Liver (tissue), 9 donors: ENCODE results near the gene GZMH. TPM values are rescaled to one million over a fixed set of nuclear protein-coding genes. Genes with fewer than 3 reads are reported as not detected.

Experiments
- DNase-seq: peaks from one replicate; pipeline ENCODE4 v3.0.0-alpha.2; 2017; ENCODE audit warnings: low spot score
- H3K27ac ChIP-seq, 2 donors: one replicate each; pipeline ENCODE4 v1.7.0; 2013; ENCODE audit warnings: inconsistent platforms in 2 of 2, low read length in 2 of 2, control low read depth in 1 of 2, low read depth in 1 of 2, mild to moderate bottlenecking in 1 of 2
- H3K27me3 ChIP-seq, 4 donors: one replicate each; pipeline versions ENCODE4 v1.6.1 to v1.7.0; 2013; ENCODE audit warnings: low read length in 3 of 4, inconsistent platforms in 1 of 4, mild to moderate bottlenecking in 1 of 4, moderate library complexity in 1 of 4; ENCODE audit not compliant: control insufficient read depth in 4 of 4, insufficient read depth in 4 of 4
- H3K36me3 ChIP-seq, 4 donors: one replicate each; pipeline versions ENCODE4 v1.6.1 to v1.7.0; 2013; ENCODE audit warnings: low read length in 3 of 4, mild to moderate bottlenecking in 3 of 4, low read depth in 1 of 4, moderate library complexity in 1 of 4; ENCODE audit not compliant: control insufficient read depth in 4 of 4, insufficient read depth in 3 of 4
- H3K4me1 ChIP-seq, 4 donors: one replicate each; pipeline versions ENCODE4 v1.6.1 to v1.7.0; 2013; ENCODE audit warnings: low read length in 3 of 4, mild to moderate bottlenecking in 3 of 4, moderate library complexity in 1 of 4; ENCODE audit not compliant: control insufficient read depth in 4 of 4, insufficient read depth in 4 of 4
- H3K4me3 ChIP-seq, 3 donors: one replicate each; pipeline versions ENCODE4 v1.6.1 to v1.7.0; 2013; ENCODE audit warnings: low read length in 3 of 3, control low read depth in 1 of 3, low read depth in 1 of 3, mild to moderate bottlenecking in 1 of 3
- H3K9ac ChIP-seq, 2 donors: one replicate each; pipeline ENCODE4 v1.7.0; 2013; ENCODE audit warnings: low read length in 2 of 2, mild to moderate bottlenecking in 2 of 2, moderate library complexity in 2 of 2, control low read depth in 1 of 2, low read depth in 1 of 2
- H3K9me3 ChIP-seq, 4 donors: one replicate each; pipeline versions ENCODE4 v1.6.1 to v1.7.0; 2013; ENCODE audit warnings: low read length in 3 of 4; ENCODE audit not compliant: control insufficient read depth in 4 of 4
- EGR1 ChIP-seq, 2 donors: IDR thresholded peaks; 2 replicates each; pipeline ENCODE4 v1.6.1; 2016 to 2018; ENCODE audit warnings: antibody characterized with exemption in 2 of 2, low read depth in 2 of 2
- FOXA1 ChIP-seq: IDR thresholded peaks from 2 replicates; pipeline ENCODE4 v1.6.1; 2016; ENCODE audit warnings: antibody characterized with exemption
- FOXA2 ChIP-seq: IDR thresholded peaks from 2 replicates; pipeline ENCODE4 v1.6.1; 2016; ENCODE audit warnings: antibody characterized with exemption
- GABPA ChIP-seq, 2 donors: IDR thresholded peaks in 1 of 2; conservative IDR thresholded peaks in 1 of 2; 2 replicates each; pipeline ENCODE4 v1.6.1; 2016; ENCODE audit warnings: antibody characterized with exemption in 2 of 2, mild to moderate bottlenecking in 1 of 2, moderate library complexity in 1 of 2
- HNF4A ChIP-seq, 2 donors: conservative IDR thresholded peaks; 2 replicates each; pipeline ENCODE4 v1.6.1; 2016; ENCODE audit warnings: antibody characterized with exemption in 2 of 2, mild to moderate bottlenecking in 2 of 2
- HNF4G ChIP-seq: IDR thresholded peaks from 2 replicates; pipeline ENCODE4 v1.6.1; 2016; ENCODE audit warnings: antibody characterized with exemption
- JUND ChIP-seq, 2 donors: IDR thresholded peaks; 2 replicates each; pipeline ENCODE4 v1.6.1; 2016; ENCODE audit warnings: antibody characterized with exemption in 2 of 2
- NR2F2 ChIP-seq: IDR thresholded peaks from 2 replicates; pipeline ENCODE4 v1.6.1; 2016; ENCODE audit warnings: antibody characterized with exemption
- RAD21 ChIP-seq, 2 donors: IDR thresholded peaks; 2 replicates each; pipeline ENCODE4 v1.6.1; 2016; ENCODE audit warnings: antibody characterized with exemption in 2 of 2, mild to moderate bottlenecking in 2 of 2
- RXRA ChIP-seq, 2 donors: IDR thresholded peaks; 2 replicates each; pipeline ENCODE4 v1.6.1; 2017 to 2018; ENCODE audit warnings: antibody characterized with exemption in 2 of 2, mild to moderate bottlenecking in 1 of 2
- SP1 ChIP-seq: IDR thresholded peaks from 2 replicates; pipeline ENCODE4 v1.6.1; 2018; ENCODE audit warnings: antibody characterized with exemption, mild to moderate bottlenecking
- TAF1 ChIP-seq: conservative IDR thresholded peaks from 2 replicates; pipeline ENCODE4 v1.6.1; 2016; ENCODE audit warnings: antibody characterized with exemption, mild to moderate bottlenecking
- YY1 ChIP-seq: IDR thresholded peaks from 2 replicates; pipeline ENCODE4 v1.6.1; 2016; ENCODE audit warnings: antibody characterized with exemption, mild to moderate bottlenecking
- WGBS: extraction: QIAGEN DNeasy Blood & Tissue Kit; methylation state at CpG from one replicate; pipeline ENCODE4 v1.1.7; 2013; 5-methylcytosine and 5-hydroxymethylcytosine counted together
- polyA plus RNA-seq, 2 donors: library from polyadenylated mRNA; stranded (reverse) in 1 of 2; unstranded in 1 of 2; fragments of 200-250 nt in 1 of 2; fragments of >200 nt in 1 of 2; fragmentation: Nextera tagmentation in 1 of 2; extraction: Ambion mirVana in 1 of 2; gene quantifications; one replicate each; pipeline versions ENCODE4 v1.2.1 to v1.2.3, GENCODE V29; 2013 to 2015
- total RNA-seq, 2 donors: library from RNA; depleted of rRNA; stranded (reverse); fragments of >200 nt; gene quantifications; one replicate each; pipeline ENCODE4 v1.2.3, GENCODE V29; 2014
- TF ChIP-seq, protein P1 (sequence below): IDR thresholded peaks from 2 replicates; pipeline ENCODE4 v1.6.1; 2016; ENCODE audit warnings: antibody characterized with exemption
- TF ChIP-seq, protein P2 (sequence below): IDR thresholded peaks from 2 replicates; pipeline ENCODE4 v1.6.1; 2016; ENCODE audit warnings: antibody characterized with exemption
- TF ChIP-seq, protein P3 (sequence below): fragments of 150-350 bp; IDR thresholded peaks from 2 replicates; pipeline ENCODE4 v1.5.1; 2017; ENCODE audit warnings: improper control_type of control experiment, low read depth, low read length; ENCODE audit not compliant: missing input control
- TF ChIP-seq, protein P4 (sequence below): IDR thresholded peaks from 2 replicates; pipeline ENCODE4 v1.6.1; 2016; ENCODE audit warnings: antibody characterized with exemption, mild to moderate bottlenecking
- TF ChIP-seq, protein P5 (sequence below): IDR thresholded peaks from 2 replicates; pipeline ENCODE4 v1.6.1; 2016; ENCODE audit warnings: antibody characterized with exemption
- donor health status: healthy.
- donor health status: healthy.
- donor health status: healthy.
- donor health status: healthy.
- donor health status: healthy.

Gene GZMH
- total and polyA plus RNA-seq, 4 donors = 0.28 to 1.6 (median 0.55) TPM

DNA sequence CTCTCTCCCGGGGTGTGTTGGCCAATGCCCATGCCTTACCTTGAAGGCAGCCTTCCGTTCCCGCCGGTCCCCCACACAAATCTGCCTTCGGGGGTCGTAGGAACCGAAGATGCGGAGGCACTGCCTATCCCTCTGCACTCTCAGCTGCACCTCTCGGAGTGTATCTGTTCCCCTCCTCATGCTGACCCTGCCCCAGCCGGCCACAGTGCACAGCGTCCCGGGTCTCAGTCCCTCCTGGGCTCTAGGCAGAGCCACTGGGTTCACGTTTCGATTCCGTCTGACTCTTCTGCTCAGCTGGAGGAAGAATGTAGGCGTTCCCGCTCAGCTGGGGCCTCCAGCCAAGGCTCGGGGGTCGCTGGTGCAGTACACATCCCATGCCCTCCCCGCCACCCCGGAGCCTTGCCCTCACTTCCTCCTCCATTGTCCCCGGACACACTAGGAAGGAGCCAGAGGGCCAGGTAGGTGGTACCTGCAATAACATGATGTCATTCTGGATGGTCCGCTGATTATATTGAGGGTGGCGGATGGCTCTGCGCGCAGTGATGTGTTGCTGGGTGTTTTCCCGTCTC lies 35.2 kb downstream of the GZMH start:
- Histone ChIP-seq H3K27me3 (no peaks in the 10 kb centered on the region), H3K4me3 (no peak overlapping the region), H3K4me1 (no peaks in the 10 kb centered on the region), H3K36me3 (no peaks in the 10 kb centered on the region), H3K9me3 (no peaks in the 10 kb centered on the region), H3K9ac (no peak overlapping the region), H3K27ac (no peak overlapping the region)
- WGBS = 81% methylated on average over 27 of the region's 27 CpGs
- TF ChIP-seq HNF4G = no peak
- no peak for TF ChIP-seq FOXA2
- TF ChIP-seq RXRA (IDR thresholded peaks at IDR 0.05) = no peak
- DNase-seq = no peak

DNA sequence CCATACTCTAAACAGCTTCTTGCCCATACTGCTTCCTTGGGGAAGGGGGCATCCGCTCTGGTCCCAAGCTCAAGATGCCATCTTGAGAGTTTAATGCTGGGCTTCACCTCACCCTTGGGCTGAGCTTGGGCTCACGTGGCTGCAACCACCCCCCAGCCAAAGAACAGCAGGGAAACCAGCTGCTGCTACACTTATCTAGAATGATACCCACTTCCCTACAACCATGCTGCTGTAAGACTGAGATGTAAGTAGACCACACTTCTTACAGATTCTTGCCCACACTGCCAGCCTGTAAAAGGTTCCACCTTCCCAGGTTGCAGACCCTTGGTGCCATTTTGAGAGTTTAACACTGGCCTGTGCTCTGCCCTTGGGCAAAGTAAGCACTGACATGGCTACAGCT lies 43.2 kb downstream of the GZMH start:
- Histone ChIP-seq H3K9me3 (peaks cover 0 to 6% (median 1%) of the 10 kb centered on the region in 4 donors), H3K27me3 (no peaks in the 10 kb centered on the region), H3K36me3 (no peaks in the 10 kb centered on the region), H3K27ac (no peak overlapping the region), H3K4me1 (no peaks in the 10 kb centered on the region), H3K9ac (no peak overlapping the region), H3K4me3 (no peak overlapping the region)
- TF ChIP-seq, protein P1, sequence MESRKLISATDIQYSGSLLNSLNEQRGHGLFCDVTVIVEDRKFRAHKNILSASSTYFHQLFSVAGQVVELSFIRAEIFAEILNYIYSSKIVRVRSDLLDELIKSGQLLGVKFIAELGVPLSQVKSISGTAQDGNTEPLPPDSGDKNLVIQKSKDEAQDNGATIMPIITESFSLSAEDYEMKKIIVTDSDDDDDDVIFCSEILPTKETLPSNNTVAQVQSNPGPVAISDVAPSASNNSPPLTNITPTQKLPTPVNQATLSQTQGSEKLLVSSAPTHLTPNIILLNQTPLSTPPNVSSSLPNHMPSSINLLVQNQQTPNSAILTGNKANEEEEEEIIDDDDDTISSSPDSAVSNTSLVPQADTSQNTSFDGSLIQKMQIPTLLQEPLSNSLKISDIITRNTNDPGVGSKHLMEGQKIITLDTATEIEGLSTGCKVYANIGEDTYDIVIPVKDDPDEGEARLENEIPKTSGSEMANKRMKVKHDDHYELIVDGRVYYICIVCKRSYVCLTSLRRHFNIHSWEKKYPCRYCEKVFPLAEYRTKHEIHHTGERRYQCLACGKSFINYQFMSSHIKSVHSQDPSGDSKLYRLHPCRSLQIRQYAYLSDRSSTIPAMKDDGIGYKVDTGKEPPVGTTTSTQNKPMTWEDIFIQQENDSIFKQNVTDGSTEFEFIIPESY = no peak
- TF ChIP-seq TAF1 (no peak), FOXA2 (no peak), GABPA (IDR thresholded peaks at IDR 0.05 in 1 of 2, conservative IDR thresholded peaks at IDR 0.05 in 1 of 2) (no peak), SP1 (no peak), JUND (IDR thresholded peaks at IDR 0.05) (no peak), EGR1 (IDR thresholded peaks at IDR 0.05; ENCODE audit: low read depth in 2 of 2) (no peak), HNF4G (no peak), NR2F2 (no peak), RXRA (IDR thresholded peaks at IDR 0.05) (no peak), YY1 (no peak), HNF4A (conservative IDR thresholded peaks at IDR 0.05) (no peak), RAD21 (IDR thresholded peaks at IDR 0.05) (no peak), FOXA1 (no peak)
- TF ChIP-seq, protein P2, sequence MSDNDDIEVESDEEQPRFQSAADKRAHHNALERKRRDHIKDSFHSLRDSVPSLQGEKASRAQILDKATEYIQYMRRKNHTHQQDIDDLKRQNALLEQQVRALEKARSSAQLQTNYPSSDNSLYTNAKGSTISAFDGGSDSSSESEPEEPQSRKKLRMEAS = no peak
- TF ChIP-seq, protein P3, sequence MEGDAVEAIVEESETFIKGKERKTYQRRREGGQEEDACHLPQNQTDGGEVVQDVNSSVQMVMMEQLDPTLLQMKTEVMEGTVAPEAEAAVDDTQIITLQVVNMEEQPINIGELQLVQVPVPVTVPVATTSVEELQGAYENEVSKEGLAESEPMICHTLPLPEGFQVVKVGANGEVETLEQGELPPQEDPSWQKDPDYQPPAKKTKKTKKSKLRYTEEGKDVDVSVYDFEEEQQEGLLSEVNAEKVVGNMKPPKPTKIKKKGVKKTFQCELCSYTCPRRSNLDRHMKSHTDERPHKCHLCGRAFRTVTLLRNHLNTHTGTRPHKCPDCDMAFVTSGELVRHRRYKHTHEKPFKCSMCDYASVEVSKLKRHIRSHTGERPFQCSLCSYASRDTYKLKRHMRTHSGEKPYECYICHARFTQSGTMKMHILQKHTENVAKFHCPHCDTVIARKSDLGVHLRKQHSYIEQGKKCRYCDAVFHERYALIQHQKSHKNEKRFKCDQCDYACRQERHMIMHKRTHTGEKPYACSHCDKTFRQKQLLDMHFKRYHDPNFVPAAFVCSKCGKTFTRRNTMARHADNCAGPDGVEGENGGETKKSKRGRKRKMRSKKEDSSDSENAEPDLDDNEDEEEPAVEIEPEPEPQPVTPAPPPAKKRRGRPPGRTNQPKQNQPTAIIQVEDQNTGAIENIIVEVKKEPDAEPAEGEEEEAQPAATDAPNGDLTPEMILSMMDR = no peak
- TF ChIP-seq, protein P4, sequence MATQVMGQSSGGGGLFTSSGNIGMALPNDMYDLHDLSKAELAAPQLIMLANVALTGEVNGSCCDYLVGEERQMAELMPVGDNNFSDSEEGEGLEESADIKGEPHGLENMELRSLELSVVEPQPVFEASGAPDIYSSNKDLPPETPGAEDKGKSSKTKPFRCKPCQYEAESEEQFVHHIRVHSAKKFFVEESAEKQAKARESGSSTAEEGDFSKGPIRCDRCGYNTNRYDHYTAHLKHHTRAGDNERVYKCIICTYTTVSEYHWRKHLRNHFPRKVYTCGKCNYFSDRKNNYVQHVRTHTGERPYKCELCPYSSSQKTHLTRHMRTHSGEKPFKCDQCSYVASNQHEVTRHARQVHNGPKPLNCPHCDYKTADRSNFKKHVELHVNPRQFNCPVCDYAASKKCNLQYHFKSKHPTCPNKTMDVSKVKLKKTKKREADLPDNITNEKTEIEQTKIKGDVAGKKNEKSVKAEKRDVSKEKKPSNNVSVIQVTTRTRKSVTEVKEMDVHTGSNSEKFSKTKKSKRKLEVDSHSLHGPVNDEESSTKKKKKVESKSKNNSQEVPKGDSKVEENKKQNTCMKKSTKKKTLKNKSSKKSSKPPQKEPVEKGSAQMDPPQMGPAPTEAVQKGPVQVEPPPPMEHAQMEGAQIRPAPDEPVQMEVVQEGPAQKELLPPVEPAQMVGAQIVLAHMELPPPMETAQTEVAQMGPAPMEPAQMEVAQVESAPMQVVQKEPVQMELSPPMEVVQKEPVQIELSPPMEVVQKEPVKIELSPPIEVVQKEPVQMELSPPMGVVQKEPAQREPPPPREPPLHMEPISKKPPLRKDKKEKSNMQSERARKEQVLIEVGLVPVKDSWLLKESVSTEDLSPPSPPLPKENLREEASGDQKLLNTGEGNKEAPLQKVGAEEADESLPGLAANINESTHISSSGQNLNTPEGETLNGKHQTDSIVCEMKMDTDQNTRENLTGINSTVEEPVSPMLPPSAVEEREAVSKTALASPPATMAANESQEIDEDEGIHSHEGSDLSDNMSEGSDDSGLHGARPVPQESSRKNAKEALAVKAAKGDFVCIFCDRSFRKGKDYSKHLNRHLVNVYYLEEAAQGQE = no peak
- TF ChIP-seq, protein P5, sequence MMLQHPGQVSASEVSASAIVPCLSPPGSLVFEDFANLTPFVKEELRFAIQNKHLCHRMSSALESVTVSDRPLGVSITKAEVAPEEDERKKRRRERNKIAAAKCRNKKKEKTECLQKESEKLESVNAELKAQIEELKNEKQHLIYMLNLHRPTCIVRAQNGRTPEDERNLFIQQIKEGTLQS = no peak
- 65% methylated on average over 2 of the region's 2 CpGs for WGBS
- DNase-seq = no peak
